PFSK-1 (cell line): ENCODE data around the gene MYOZ2.

Experiments used
- POLR2AphosphoS5 ChIP-seq: IDR thresholded peaks from 2 replicates; pipeline ENCODE4 v1.6.1; 2012; ENCODE audit warnings: low read depth, mild to moderate bottlenecking, control low read depth, low read length, moderate library complexity
- SIN3A ChIP-seq: IDR thresholded peaks from 2 replicates; pipeline ENCODE4 v1.6.1; 2012; ENCODE audit warnings: mild to moderate bottlenecking, low read length, moderate library complexity, borderline replicate concordance; ENCODE audit not compliant: insufficient read depth

- TF ChIP-seq SIN3A (no peak), POLR2AphosphoS5 (no peak)
These were observed 29.3 kb upstream of the MYOZ2 start for GRCh38 chr4:119106036-119107000.
